SU-DHL-6 (cell line): ENCODE measurements around the gene MMEL1.

ENCODE experiments used
- EZH2phosphoT487 ChIP-seq: fragments of 200-600 bp; sonication (generic), shearing (Covaris generic); conservative IDR thresholded peaks from 2 replicates; pipeline ENCODE4 v1.6.1; 2018; ENCODE audit warnings: mild to moderate bottlenecking, antibody characterized with exemption, low read length, moderate library complexity, mixed read lengths
- TF ChIP-seq, protein P1 (sequence below): fragments of 200-600 bp; sonication (generic); IDR thresholded peaks from one replicate; pipeline ENCODE4 v1.5.1; 2017; ENCODE audit warnings: antibody characterized with exemption, mild to moderate bottlenecking, low read length, moderate library complexity; ENCODE audit not compliant: insufficient read depth, poor library complexity, severe bottlenecking

DNA sequence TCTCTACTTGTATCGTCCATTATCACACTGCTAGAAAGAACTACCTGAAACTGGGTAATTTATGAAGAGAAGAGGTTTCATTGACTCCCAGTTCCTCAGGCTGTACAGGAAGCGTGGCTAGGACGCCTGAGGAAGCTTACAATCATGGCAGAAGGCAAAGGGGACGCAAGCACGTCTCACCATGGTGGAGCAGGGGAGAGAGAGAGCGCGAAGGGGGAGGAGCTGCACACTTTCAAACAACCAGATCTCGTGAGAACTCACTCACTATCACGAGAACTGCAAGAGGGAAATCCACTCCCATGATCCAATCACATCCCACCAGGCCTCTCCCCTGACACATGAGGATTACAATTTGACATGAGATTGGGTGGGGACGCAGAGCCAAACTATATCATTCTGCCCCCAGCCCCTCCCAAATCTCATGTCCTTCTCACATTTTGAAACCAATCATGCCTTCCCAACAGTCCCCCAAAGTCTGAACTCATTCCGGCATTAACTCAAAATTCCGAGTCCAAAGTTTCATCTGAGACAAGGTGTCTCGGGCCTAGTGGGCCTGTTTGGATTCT is 8.0 kb downstream of the MMEL1 start:
- TF ChIP-seq, protein P1, sequence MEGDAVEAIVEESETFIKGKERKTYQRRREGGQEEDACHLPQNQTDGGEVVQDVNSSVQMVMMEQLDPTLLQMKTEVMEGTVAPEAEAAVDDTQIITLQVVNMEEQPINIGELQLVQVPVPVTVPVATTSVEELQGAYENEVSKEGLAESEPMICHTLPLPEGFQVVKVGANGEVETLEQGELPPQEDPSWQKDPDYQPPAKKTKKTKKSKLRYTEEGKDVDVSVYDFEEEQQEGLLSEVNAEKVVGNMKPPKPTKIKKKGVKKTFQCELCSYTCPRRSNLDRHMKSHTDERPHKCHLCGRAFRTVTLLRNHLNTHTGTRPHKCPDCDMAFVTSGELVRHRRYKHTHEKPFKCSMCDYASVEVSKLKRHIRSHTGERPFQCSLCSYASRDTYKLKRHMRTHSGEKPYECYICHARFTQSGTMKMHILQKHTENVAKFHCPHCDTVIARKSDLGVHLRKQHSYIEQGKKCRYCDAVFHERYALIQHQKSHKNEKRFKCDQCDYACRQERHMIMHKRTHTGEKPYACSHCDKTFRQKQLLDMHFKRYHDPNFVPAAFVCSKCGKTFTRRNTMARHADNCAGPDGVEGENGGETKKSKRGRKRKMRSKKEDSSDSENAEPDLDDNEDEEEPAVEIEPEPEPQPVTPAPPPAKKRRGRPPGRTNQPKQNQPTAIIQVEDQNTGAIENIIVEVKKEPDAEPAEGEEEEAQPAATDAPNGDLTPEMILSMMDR, result no peak
- no peak for TF ChIP-seq EZH2phosphoT487
